Fibroblast of skin of back (primary cell): ENCODE data around the gene PRR16.

Source experiments
- DNase-seq: peaks from one replicate; pipeline ENCODE4 v3.0.0-alpha.2; 2013

PRR16 gene

DNA sequence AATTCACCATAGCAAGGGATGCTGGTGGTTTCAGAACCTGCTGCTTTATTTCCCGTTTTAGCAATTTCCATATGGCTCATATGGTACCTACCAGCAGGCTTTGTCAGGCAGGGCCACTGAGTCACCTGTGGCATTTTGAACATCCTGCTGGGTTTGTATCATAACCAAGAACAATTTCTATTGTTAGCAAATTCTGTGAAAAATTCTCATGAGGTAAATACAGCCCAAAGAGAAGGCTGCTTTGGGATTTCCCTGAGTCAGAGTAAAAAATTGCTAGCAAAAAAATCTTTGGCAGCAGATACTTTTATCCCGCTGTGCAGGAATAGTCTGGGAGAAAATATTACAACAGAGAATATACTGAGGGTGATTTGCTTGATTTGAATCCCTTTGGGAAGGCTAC lies 52.7 kb downstream of the PRR16 start:
- DNase-seq: peak; percentile 81

DNA sequence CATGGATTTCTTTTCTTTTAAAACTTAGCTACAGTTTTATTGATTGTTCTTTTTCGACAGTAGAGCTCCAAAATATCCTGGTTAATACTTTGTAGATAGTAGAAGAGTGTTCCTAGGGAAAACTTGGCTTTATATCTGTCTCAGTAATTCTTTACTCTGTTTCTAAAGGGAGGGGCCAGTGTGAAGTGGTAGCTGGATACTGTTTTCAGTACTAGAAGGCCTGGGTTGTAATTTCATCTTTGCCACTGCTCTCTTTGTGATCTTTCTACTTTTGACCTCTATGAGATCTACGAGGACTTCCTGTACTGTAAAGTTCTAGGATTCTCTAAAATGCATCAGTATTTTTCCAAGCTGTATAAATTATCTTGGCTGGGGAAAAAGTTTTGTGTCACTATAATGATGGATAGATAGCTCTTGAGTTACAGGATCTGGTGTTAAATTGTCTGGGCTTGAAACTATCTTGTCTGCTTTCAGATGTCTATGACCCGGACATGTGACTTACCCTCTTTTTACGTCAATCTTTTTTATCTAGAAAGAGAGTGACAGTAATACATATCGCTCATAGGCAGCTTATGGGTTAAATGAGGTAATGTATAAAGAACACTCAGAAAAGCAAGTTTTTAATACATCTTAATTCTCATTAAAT lies 53.6 kb downstream of the PRR16 start:
- DNase-seq: peak; percentile 23

DNA sequence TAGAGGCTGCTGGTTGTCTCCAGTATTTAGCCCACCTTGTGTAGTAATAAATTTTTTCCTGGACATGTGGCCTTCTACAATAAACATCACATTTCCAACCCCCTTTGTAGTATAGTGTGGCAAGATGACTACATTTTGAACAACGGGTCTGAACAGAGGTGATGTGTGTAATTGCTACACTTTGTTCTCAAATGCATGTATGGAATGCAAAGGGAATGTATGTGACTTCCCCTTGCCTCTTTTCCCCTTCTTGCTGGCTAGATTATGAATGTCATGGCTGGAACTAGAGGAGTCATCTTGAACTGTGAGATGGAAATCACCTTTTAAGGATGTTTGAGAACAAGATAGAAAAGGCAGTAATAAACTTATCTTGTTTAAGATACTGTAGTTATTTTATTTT lies 54.5 kb downstream of the PRR16 start:
- DNase-seq: peak; percentile 57

DNA sequence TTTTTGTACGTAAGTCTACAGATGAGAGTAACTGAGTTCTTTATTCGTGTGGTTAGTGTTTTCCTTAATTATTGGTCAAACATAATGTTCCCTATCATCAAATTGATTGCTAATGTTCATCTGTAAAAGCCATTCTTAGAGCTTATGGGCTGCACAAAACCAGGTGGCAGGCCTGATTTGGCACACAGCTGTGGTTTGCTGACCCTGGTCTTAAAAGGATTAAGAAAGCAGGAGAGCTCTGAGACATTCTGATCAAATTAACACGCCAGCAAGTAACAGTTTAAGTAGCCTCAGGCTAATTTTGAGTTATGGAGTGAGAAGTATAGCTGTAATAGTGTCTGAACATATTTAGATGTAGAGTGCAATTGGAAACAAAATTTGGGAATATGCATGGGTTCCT lies 63.2 kb downstream of the PRR16 start:
- DNase-seq: no peak

DNA sequence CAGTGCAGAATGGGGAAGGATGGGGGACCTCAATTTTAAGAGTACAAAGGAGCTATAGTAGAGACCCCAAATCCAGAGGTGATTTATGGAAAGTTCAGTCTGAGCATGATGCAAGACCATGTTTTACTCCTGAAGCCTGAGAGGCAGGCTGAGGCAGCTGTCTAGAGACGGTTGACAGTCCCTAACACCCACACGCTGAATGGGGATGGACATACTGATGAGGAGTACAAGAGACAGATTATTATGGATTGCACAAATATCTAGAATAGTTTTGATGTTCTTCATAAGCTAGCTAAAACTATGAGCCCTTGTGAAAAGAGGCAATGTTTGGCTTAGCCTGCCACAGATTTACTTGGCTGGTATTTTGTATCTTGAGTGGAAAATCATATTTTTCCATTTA lies 64.5 kb downstream of the PRR16 start:
- peak; percentile 80 for DNase-seq

DNA sequence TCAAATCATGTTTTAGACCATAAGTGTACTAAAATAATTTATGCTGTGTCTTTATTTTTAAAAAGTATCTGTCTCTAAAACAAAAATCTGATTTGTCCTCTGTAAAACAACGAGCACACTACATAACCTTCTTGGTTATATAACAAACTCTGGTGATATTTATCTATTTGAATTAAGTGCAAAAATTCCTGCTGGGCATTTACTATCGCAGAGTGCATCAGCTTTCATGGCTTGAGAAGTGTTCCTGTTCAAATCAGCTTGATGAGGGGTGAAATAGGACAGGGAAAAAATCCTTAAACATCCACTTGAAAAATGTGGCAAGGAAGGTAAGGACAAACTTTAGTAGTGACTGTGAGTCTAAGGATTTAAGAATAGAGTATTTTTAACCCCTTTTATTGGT lies 65.3 kb downstream of the PRR16 start:
- no peak for DNase-seq

DNA sequence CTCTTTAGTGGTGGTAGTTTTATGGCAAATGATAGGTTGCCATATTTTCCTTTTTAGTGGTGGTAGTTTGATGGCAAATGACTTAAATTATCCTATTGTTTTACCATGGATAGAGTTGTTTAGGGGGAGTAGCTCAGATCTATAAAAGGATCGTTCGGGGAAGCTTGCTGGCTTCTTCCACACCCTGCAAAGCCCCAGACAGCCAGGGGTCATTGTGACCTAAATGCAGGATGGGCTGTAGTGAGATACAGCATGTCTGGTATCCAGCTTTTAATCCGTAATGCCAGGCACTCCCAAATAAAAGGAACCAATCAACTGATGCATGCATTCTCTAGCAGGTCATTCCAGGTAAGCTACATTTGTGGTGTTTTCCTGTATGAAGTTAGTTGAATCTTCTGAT lies 67.1 kb downstream of the PRR16 start:
- DNase-seq: no peak

DNA sequence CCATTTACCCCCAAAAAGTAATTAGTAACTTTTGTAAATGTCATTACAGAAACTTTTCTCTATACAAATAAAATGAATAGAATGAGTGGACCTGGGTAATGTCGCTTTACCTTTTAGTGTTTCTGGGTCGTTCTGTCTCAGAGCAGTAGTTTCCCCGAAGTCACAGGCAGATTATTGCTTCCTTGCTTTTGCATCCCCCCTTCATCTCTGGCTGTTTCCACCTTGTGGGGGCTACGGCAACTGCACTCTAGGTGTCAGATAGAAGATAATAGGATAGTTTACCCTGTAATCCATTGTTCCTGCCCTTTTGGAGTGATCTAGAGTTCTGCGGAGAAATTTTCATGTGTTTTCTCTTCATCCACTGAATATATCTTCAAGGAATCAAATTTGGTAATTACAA lies 68.7 kb downstream of the PRR16 start:
- DNase-seq: no peak

DNA sequence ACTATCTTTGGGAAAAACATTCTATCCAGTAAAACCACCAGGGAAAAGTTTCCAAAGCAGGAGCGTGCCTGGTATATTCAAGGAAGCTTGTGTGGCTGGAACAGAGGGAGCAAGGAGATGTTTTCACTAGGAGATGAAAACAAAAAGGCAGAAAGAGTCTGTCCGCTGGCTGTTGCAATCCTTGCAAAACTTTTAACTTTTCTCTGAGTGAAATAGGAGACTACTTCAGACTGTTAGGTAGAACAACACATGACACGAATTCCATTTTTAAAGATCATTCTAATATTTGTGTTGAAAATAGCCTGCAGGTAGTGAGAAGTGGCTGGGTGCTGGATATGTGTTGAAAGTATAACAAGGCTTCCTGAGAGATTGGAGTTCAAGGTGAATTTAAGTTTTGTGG lies 69.5 kb downstream of the PRR16 start:
- DNase-seq: no peak

DNA sequence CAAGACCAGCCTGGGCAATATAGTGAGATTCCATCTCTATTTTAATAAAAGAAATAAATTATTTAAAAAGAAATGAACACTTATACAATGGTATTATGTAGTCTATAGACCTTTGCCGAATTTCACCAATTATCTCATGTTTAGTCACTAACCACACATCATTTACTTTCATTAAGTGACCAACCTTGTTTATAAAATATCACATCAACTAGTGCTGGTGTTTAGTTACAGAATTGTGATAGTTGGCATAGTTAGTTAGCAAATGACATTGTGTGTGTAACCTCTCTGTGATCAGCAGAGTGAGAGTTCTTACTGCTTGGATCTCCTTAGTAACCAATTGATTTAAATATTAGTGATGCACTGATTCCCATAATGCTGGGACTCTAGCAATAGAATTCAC lies 71.8 kb downstream of the PRR16 start:
- no peak for DNase-seq

DNA sequence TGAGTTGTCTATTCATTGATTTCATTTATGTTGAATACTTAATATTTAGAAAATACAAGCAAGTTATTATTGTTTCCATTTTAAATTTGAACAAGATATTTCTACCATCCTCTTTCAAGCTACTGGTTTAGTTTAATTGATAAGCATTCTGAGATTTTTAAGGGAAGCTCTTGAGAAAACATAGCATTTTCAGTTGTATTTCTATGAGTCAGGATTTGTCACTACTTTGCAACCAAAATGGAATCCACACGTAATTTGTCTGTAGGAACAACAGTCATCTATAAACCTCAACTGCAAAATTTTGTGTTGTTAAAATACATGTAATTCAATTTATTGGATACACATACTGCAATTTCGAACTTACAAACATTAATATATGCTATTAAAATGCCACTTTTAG lies 74.0 kb downstream of the PRR16 start:
- DNase-seq: peak; percentile 85

DNA sequence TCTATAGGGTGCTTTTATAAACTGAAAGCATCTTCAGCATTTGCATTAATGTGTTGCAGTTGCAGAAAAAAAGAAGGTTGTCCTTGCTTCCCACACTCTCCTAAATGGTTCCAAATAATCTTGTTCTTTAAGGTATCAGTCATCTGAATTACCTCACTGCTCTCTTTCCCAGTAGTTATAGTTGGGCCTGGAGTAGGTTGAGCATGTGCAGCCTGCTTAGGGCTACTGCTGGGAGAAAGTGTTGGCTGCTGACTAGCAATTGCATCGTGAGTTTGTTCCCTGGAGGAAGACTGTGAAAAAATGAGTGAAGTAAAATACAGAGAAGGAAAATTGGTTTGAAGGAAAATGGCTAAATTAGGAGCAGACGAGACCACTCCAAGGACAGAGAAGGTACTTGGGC lies 74.5 kb downstream of the PRR16 start:
- peak; percentile 62 for DNase-seq

DNA sequence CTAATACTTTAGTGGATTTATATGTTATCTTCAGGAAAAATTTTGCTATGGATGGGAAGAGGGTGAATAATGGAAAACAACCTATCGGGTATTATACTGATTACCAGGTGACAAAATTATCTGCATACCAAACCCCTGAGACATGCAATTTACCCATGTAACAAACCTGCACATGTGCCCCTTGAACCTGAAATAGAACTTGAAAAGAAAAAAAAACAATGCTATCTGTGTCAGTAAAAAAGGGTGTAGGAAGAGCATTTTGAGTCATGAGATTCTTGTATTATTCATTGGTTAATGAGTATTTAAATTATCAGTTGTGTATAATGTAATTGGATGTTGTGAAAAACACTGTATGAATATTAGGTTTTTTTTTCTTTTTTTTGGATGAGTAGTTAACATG lies 75.4 kb downstream of the PRR16 start:
- DNase-seq: no peak

DNA sequence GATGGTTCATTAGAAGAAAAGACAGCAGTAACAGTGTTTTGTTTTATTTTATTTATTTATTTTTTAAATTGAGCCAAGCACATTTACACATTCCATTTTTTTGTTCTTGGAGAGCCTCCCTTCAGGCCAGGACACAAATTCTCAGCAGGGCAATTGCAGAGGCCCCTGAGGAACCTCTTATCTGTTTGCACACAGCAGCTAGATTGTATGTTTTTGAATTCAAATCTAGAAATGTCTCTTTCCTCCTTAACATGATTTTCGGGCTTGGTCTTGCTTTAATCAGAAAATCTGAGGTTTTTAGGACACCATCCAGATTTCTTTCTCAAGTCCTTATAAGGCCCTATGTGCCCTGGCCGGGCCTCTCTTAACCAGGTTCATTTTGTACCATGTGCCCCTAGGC lies 76.0 kb downstream of the PRR16 start:
- no peak for DNase-seq

DNA sequence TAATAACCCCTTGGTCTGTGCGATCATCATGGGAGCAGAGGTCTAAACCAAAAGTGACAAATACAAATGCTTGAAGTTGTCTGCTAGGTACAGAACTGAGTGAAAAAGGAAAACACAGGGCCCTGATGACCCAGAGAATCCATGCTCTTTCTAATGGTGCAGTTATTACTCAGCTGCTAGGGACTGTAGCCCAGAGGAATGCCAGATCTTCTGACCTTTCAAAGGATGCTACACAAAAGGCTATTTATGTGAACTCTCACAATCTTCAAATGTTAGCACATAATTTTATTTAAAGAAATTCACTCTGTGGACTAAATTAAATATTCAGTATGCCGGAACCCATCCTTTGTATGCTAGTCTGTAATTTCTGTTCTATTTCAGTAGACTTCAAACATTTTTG lies 79.9 kb downstream of the PRR16 start:
- peak; percentile 22 for DNase-seq

DNA sequence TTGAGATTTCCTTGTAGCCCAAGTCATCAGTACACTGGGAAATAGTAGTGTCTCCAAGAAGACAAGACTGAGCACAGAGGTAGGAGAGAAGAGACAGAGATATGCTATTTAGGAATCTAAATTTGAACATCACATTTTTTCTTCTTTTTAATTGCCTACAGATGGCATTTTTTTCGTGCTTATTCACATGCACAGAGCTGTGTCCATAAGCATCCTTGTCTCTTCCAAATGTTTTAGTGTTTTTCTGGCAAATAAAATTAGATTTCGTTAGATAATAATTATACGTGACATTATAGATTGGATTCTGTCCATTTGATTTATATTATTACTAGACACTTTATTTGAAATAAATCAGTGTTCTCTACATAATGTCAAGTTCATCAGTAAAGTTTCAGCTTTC lies 80.9 kb downstream of the PRR16 start:
- DNase-seq: peak; percentile 32

DNA sequence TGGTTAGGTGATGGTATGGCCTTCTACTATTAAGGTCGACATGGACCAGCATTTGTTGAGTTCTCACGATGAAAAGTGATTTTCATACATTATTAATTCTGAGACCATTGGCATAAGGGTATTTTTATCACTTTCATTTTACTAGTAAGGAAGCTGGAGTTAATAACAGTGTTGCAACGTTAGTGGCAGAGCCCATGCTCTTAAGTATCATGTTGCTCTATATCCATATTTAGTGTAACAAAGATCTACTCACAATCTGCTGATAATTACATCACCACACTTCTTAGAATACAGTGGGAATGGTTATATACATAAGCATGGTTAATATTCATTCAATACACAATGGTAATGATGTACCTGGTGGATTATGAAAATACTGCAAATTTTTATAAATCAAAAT lies 81.9 kb downstream of the PRR16 start:
- DNase-seq: no peak

DNA sequence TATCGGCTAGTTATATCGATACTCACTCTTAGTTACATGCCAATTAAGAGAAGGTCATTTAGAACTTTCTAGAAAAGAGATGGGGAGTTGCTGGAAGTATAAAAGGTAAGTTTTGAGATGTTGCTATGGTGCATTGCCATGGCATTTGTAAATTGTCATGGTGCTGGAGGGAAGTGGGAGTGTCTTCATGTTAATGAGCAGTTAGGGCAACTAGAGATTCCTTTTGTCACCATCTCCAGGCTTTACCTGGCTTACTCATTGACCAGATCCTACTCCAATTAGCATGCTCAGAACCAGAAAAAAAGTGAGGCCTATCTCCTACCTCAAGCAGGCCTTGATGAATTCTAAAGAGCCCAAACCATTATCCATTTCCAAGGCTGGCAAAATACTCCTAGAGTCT lies 82.8 kb downstream of the PRR16 start:
- DNase-seq: no peak

DNA sequence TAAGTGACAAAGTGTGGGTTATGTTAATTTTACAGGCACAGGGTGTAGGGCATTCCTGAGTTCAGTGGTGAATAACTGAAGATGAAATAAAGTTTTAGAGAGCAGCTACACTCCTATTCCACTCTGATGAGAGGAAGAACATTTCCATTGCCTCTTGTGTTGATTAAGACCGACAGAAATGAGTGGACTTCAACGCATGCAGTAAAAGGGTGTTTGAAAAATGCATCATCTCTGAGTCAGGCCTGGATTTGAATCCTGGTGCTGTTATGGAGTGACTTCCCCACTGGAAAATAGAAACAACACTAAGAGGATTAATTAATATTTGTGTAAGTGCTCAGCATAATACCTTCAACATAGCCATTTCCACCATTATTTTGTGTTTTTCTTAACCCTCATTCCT lies 86.3 kb downstream of the PRR16 start:
- DNase-seq: peak; percentile 52

DNA sequence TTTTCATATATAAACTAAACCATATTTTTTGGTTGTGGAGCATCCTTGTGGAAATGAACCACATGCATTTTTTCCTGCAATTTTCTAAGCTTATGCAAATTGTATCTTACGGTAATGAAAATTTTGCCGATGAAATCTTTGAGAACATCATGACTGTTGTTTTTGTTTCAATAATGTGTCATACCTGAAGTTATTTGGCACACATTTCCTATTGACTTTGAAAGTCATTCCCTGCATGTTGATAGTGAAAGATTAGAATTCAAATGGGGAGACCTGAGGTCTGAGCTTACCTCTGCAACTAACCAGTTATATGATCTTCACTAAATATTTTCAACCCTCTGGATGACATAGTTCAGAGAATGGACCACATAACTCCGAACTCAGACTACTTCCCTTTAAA lies 88.5 kb downstream of the PRR16 start:
- peak; percentile 44 for DNase-seq

DNA sequence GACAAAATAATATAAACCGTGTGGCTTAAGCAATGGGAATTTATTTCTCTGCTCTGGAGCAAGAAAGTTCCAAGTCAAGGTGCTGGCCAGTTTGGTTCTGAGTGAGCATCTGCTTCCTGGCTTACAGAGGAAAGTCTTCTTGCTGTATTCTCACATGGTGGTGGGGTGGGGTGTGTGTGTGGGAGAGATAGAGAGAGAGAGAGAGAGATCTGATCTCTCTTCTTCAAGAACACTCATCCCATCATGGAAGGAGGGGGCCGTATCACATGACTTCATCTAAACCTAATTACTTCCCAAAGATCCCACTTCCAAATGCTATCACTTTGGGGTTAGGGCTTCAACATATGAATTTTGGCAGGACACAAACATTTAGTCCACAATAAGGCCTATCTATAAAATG lies 91.2 kb downstream of the PRR16 start:
- no peak for DNase-seq

DNA sequence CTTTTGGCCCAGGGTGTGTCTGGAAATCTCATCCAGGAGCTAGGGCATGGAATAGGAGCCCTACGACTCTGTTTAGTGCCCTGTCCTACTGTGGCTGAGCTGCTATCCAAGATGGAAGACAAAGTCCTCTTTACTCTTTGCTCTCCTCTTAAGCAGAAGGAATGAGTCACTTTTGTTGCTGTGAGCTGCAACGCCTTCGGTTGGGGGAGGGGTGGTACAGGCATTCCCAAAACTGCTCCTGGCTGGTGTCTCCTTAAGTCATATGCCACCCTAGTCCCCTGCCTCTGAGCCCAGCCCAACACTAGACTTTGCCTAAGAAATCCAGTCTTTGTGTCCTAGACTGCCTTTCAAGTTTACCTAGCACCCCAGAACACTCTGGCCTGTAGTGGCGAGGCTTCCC lies 99.9 kb downstream of the PRR16 start:
- peak; percentile 17 for DNase-seq

DNA sequence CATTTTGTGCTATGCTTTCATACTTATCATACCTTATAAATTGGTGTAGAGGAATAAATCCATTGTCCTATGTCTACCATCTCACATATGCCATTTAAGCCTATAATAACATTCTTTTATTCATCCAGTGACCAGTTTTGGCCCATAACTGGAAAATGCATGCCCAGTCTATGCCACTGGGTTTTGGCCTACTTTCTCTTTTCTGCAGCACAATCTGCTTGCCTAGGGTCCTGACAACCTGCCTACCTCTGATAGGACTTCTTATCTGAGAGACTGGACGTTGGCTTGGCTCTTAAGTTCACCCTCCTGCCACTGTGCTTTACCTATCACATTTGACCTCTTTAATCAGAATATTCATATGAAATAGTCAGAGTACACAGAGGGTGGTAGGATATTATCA lies 103.0 kb downstream of the PRR16 start:
- DNase-seq: no peak

DNA sequence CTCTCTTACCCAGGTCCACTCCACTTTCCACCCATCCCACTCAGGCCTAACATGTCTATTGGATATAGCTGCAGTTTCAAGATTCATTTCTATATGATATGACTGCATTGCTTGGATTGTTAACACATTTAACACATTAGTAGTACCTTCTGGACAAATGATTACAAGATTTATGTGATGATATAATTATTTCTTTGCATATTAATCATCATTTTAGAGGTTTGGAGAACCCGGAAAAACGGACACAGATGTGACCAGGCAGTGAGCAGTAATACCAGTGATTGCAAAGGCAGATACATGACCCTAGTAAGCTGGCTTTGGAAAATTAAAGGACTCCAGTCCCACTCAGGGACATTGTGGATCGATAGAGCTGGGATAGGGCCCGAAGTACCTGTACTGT lies 103.8 kb downstream of the PRR16 start:
- no peak for DNase-seq

DNA sequence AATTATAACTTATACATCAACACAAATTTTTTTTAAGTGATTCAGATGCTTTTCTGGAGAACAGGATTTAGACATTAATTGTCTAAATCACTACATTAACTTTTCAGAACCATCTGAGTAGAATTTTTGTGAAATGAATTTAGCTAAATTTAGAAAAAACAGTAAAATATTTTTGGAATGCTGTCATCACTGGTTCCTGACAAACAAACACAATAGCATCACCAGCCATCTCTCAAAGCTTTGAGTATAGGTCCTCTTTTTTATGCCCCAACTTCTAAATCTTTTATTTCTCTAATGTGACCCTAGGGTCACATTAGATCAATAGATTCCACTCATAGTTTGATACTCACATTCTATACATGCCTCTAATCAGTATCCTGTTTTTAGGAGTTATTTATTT lies 104.6 kb downstream of the PRR16 start:
- DNase-seq: peak; percentile 48

DNA sequence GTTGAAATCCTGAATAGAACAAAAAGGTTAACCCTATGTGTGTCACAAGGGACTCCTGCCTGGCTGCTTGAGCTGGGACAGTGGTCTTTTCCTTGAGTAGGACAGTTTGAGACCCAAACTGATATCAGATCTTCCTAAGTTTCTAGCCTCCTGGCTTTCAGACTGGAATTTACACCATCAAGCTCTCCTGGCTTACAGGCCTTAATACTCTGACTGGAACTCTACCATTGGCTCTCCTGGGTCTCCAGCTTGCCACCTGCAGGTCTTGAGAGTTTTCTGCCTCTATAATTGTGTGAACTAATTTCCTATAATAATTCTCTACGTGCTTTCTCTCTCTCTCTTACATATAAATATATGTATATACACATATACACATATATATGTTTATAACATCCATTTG lies 112.5 kb downstream of the PRR16 start:
- DNase-seq: no peak
